Measurements from ENCODE around the gene ABCA13.

ABCA13 gene

DNA sequence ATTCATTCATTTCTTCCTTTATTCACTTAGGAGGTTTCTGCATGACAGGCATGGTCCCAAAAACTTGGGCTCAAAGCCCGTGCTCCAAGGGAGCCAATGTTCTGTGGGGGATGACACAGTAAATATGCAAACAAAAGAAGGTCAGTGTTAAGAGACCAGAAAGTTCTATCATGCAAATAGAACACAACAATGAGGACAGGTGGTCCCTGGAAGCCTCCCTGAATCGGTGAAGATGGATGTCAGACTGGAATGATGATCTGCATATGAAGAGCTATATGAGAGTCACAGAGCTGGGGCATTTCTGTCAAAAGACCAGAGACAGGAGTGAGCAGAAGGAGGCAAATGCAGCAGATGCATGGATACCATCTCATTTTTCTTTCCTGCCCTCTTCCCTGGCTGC is 129.0 kb downstream of the ABCA13 start:
- no peak for DNase-seq
- Histone ChIP-seq H3K4me1 (no peaks in the 10 kb centered on the region), H3K27me3 (no peaks in the 10 kb centered on the region), H3K36me3 (no peaks in the 10 kb centered on the region), H3K9me3 (no peaks in the 10 kb centered on the region; the same call in 1 of the 2 replicates), H3K4me3 (ENCODE audit: low read depth, low read length) (no peak overlapping the region)
- TF ChIP-seq CTCF (IDR thresholded peaks at IDR 0.05; ENCODE audit: low read depth, low read length) = no peak

DNA sequence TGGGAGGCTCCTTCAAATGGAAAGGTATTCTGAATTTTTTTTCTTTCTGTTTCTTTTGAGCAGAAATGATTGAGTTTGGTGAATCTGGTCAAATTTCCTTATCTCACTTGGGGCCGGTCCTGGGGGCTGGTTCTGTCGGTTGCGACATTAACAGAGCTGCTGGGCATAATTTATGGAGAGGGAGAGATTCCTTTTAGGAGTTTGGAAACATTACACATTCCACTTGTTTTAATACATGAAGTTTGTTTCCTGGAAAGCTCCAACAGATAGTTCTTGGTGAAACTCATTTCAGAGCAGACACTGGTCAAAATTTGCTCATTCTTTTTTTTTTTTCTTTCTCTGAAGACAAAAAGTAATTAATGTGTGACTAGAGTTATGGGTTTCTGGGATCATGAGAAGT is 129.9 kb downstream of the ABCA13 start:
- no peaks in the 10 kb centered on the region for H3K27me3 ChIP-seq
- no peaks in the 10 kb centered on the region for H3K36me3 ChIP-seq
- H3K4me1 ChIP-seq = no peaks in the 10 kb centered on the region
- H3K4me3 ChIP-seq (ENCODE audit: low read depth, low read length) = no peak overlapping the region
- no peaks in the 10 kb centered on the region; the same call in 1 of the 2 replicates for H3K9me3 ChIP-seq
- no peak for DNase-seq
- TF ChIP-seq CTCF (IDR thresholded peaks at IDR 0.05; ENCODE audit: low read depth, low read length) = no peak

GRCh38 chr7:48304641-48305040 is 133.4 kb downstream of the ABCA13 start:
- Histone ChIP-seq H3K36me3 (no peaks in the 10 kb centered on the region), H3K9me3 (no peaks in the 10 kb centered on the region; the same call in 1 of the 2 replicates), H3K4me1 (no peaks in the 10 kb centered on the region), H3K27me3 (no peaks in the 10 kb centered on the region), H3K4me3 (ENCODE audit: low read depth, low read length) (no peak overlapping the region)
- DNase-seq = no peak
- TF ChIP-seq CTCF (IDR thresholded peaks at IDR 0.05; ENCODE audit: low read depth, low read length) = no peak

DNA sequence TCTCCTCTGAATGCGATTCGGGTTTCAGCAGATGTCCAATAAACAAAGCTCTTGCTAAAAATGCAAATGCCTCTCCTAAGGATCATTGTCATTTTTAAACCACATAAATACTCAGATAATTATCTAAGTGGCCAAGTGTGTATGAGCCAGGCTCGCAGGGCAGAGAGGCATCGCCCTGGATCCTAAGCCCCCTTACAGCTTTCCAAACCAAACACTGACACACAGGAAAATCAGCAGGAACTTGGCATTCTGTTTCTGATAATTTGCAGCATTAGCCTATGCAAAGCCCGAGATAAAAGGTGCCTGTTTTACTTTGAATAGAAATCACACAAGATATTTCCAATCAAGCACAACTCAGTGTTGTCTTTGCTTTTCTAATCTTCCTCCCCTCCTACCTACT is 134.4 kb downstream of the ABCA13 start:
- Histone ChIP-seq H3K9me3 (no peaks in the 10 kb centered on the region), H3K36me3 (no peaks in the 10 kb centered on the region), H3K4me3 (ENCODE audit: low read depth, low read length) (no peak overlapping the region), H3K27me3 (no peaks in the 10 kb centered on the region), H3K4me1 (no peaks in the 10 kb centered on the region)
- no peak for DNase-seq
- no peak for TF ChIP-seq CTCF (IDR thresholded peaks at IDR 0.05; ENCODE audit: low read depth, low read length)

DNA sequence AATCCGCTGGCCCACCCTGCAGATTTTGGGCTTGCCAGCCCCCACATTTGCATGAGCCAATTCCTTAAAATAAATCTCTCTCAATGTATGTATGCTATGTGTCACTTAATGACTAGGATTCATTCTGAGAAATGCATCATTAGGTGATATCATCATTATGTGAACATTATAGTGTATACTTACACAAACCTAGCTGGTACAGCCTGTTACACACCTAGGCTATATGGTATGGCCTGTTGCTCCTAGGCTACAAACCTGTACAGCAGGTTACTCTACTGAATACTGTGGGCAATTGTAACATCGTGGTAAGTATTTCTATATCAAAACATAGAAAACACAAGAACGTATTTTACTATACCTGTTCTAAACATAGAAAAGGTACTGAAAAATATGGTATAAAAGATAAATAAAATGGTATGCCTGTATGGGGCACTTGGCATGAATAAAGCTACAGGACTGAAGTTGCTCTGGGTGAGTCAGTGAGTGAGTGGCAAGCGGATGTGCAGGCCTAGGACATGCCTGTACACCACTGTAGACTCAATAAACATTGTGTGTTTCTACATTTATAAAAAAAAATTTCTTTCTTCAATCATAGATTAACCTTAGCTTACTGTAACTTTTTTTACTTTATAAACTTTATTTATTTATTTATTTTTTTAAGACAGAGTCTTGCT is 135.9 kb downstream of the ABCA13 start:
- Histone ChIP-seq H3K9me3 (no peaks in the 10 kb centered on the region), H3K27me3 (no peaks in the 10 kb centered on the region), H3K36me3 (no peaks in the 10 kb centered on the region), H3K4me1 (no peaks in the 10 kb centered on the region), H3K4me3 (ENCODE audit: low read depth, low read length) (no peak overlapping the region)
- TF ChIP-seq CTCF (IDR thresholded peaks at IDR 0.05; ENCODE audit: low read depth, low read length) = no peak
- no peak for DNase-seq

- H3K27me3 ChIP-seq = no peaks in the 10 kb centered on the region
- no peaks in the 10 kb centered on the region for H3K4me1 ChIP-seq
- H3K36me3 ChIP-seq = no peaks in the 10 kb centered on the region
- no peak overlapping the region for H3K4me3 ChIP-seq (ENCODE audit: low read depth, low read length)
- no peak for TF ChIP-seq CTCF (IDR thresholded peaks at IDR 0.05; ENCODE audit: low read depth, low read length)
- H3K9me3 ChIP-seq = no peaks in the 10 kb centered on the region
- no peak for DNase-seq
These were observed 138.5 kb downstream of the ABCA13 start for GRCh38 chr7:48309720-48310119.

Measured in BE2C (cell line).